Kidney (tissue), 14 donors: ENCODE measurements around the gene TULP4. TPM values are rescaled to one million over a fixed set of nuclear protein-coding genes. Genes with fewer than 3 reads are reported as not detected.

Experiments
- DNase-seq, 5 donors: peaks; one replicate each; pipeline ENCODE4 v3.0.0-alpha.2; 2013 to 2020
- FAIRE-seq: peaks from 2 replicates; lab custom pipeline; 2012; peaks lifted over from hg19 to GRCh38; lab: Jason Lieb, UNC
- H3K27ac ChIP-seq, 2 donors: one replicate each; pipeline ENCODE4 v1.7.0; 2013; ENCODE audit warnings: low read depth in 2 of 2, low read length in 2 of 2, inconsistent platforms in 1 of 2
- H3K27me3 ChIP-seq: one replicate; pipeline ENCODE4 v1.7.1; 2013; ENCODE audit warnings: low read length, inconsistent platforms; ENCODE audit not compliant: control insufficient read depth, insufficient read depth
- H3K36me3 ChIP-seq, 3 donors: one replicate each; pipeline versions ENCODE4 v1.7.0 to v1.7.1; 2013; ENCODE audit warnings: low read length in 3 of 3, control low read depth in 1 of 3, inconsistent platforms in 1 of 3; ENCODE audit not compliant: insufficient read depth in 3 of 3, control insufficient read depth in 2 of 3
- H3K4me1 ChIP-seq, 3 donors: one replicate each; pipeline versions ENCODE4 v1.7.0 to v1.7.1; 2013; ENCODE audit warnings: low read length in 3 of 3, inconsistent platforms in 1 of 3, low read depth in 1 of 3; ENCODE audit not compliant: control insufficient read depth in 2 of 3, insufficient read depth in 2 of 3
- H3K4me3 ChIP-seq, 3 donors: one replicate each; pipeline versions ENCODE4 v1.7.0 to v1.8.1; 2013; ENCODE audit warnings: low read length in 3 of 3, control low read depth in 1 of 3, inconsistent platforms in 1 of 3
- H3K9ac ChIP-seq, 3 donors: one replicate each; pipeline versions ENCODE4 v1.7.0 to v1.7.1; 2013; ENCODE audit warnings: low read length in 3 of 3, control low read depth in 1 of 3, inconsistent platforms in 1 of 3
- H3K9me3 ChIP-seq, 3 donors: one replicate each; pipeline versions ENCODE4 v1.7.0 to v1.7.1; 2013; ENCODE audit warnings: low read length in 3 of 3, control low read depth in 1 of 3, inconsistent platforms in 1 of 3; ENCODE audit not compliant: control insufficient read depth in 2 of 3, insufficient read depth in 1 of 3
- CTCF ChIP-seq: IDR thresholded peaks from 3 replicates; pipeline ENCODE4 v1.5.1; 2012; ENCODE audit warnings: mild to moderate bottlenecking, moderate library complexity, borderline replicate concordance; ENCODE audit not compliant: insufficient read depth; ENCODE audit errors: extremely low read depth
- intact Hi-C: fragments of 100-400 bp; cut with DNase I; formaldehyde crosslinking; loops from one replicate; pipeline ENCODE4 v1.11.1; 2022
- polyA plus RNA-seq: library from polyadenylated mRNA; stranded (reverse); fragments of 350-450 nt; fragmentation: Illumina TruSeq; extraction: RNeasy Lipid Tissue Mini Kit (QIAGEN cat#74804); gene quantifications from one replicate; pipeline ENCODE4 v1.2.3, GENCODE V29; 2014; ENCODE audit warnings: low read depth, low replicate concordance; ENCODE audit not compliant: insufficient read depth
- total RNA-seq: library from RNA; stranded (reverse); fragmentation: NEBNext Ultra II Directional; extraction: Animal tissue kit (Norgen Biotek cat#: 25700); gene quantifications from one replicate; pipeline ENCODE4 v1.2.1, GENCODE V29; 2021
- donor health status: control.
- donor health status: control.
- donor health status: control.
- donor health status: control.
- donor health status: control.
- donor health status: DM: yes; HTN: yes; CAD: no.
- donor health status: Normal renal cell carcinoma (clear cell type).

Gene TULP4
- total and polyA plus RNA-seq, 2 donors from 2014 or later: 3.3 to 114 TPM

DNA sequence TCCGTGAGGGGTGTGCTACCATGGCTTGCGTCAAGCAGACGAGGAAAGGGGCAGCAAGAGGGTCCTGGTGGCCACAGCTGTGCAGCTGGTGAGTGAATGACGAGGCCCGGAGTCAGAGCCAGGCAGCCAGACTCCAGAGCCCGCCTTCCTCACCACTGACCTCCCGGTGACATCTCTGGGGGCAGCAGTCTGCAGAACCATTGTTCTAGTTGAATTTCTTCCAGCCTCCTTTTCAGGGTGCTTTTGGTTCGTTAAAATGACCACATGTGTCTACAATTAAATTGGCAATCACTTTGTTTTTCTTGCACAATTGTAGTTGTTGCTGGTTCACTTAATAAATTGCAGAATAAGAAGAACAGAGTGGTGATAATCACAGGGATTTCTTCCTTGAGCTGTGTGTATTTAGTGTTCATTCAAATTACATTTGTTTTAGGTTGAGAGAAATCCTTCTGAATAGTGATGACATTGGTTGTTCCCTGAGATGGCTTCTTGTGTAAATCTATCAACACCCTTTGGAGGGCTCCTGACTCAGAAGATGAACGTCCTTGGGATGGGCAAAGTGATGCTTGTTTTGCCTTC is 96.4 kb downstream of the TULP4 start:
- Histone ChIP-seq H3K4me3 (no peak overlapping the region), H3K4me1 (peaks cover 0 to 7% (median 5%) of the 10 kb centered on the region in 3 donors), H3K27ac (no peak overlapping the region), H3K9ac (no peak overlapping the region), H3K36me3 (peaks cover 0 to 5% (median 0%) of the 10 kb centered on the region in 3 donors), H3K27me3 (no peaks in the 10 kb centered on the region), H3K9me3 (no peaks in the 10 kb centered on the region)
- DNase-seq (peak; percentile 14 to 77 (median 37)), FAIRE-seq (no peak)
- TF ChIP-seq CTCF: no peak
- intact Hi-C loops: no loop called here

GRCh38 chr6:158409451-158409850 is 97.2 kb downstream of the TULP4 start:
- Histone ChIP-seq H3K9ac (no peak overlapping the region), H3K4me1 (peaks cover 0 to 7% (median 5%) of the 10 kb centered on the region in 3 donors), H3K4me3 (no peak overlapping the region), H3K9me3 (no peaks in the 10 kb centered on the region), H3K36me3 (peaks cover 0 to 5% (median 2%) of the 10 kb centered on the region in 3 donors), H3K27ac (no peak overlapping the region), H3K27me3 (no peaks in the 10 kb centered on the region)
- intact Hi-C loops: no loop called here
- DNase-seq (peak in 2 of 5 donors; percentile 11 to 53), FAIRE-seq (no peak)
- no peak for TF ChIP-seq CTCF

DNA sequence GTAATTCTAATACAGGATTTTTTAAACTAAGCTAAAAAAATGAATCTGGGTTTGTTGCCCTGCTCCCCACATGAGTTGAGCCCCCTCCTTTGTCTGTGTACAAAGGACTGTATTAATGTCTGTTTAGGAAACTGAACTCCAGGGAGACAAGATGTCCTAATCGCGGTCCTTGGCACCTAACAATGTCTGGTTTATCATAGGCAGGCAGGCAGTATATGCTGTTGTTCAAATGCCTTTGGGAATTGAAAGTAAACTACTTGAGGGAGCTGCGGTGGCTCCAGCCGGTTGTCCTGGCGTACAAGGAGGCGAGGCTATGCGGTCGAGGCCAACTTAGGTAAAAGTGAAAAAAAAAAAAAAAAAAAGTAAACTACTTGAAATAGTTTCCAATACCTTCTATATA is 98.5 kb downstream of the TULP4 start:
- DNase-seq (no peak), FAIRE-seq (no peak)
- Histone ChIP-seq H3K27me3 (no peaks in the 10 kb centered on the region), H3K27ac (no peak overlapping the region), H3K9me3 (no peaks in the 10 kb centered on the region), H3K4me3 (no peak overlapping the region), H3K9ac (no peak overlapping the region), H3K4me1 (peaks cover 0 to 4% (median 4%) of the 10 kb centered on the region in 3 donors), H3K36me3 (peaks cover 0 to 5% (median 2%) of the 10 kb centered on the region in 3 donors)
- intact Hi-C loops: no loop called here
- TF ChIP-seq CTCF: no peak
